IMR-90 (cell line): ENCODE data around the gene CCHCR1. TPM values are rescaled to one million over a fixed set of nuclear protein-coding genes. Genes with fewer than 3 reads are reported as not detected.

Experiments used
- ATAC-seq: fragments of 200-7000 bp; cut with Tn5 transposase; 2 replicates; pipeline ENCODE4 v1.9.1; 2020; ENCODE audit warnings: low read depth, mild to moderate bottlenecking, moderate library complexity
- BruUV-seq: library from RNA; stranded (reverse); fragments of 400-500 nt; replicated peaks from 2 replicates; lab custom pipeline; 2021; lab: Mats Ljungman, UMichigan
- CTCF ChIA-PET: fragments of 300-600 bp; formaldehyde crosslinking; extraction: SDS; loops from one replicate; lab custom pipeline; 2021; ENCODE audit warnings: antibody characterized with exemption; lab: Yijun Ruan, JAX
- POLR2A ChIA-PET: fragments of 300-600 bp; sonication (Branson Sonifier 250); formaldehyde crosslinking; loops from one replicate; lab custom pipeline; 2022; ENCODE audit warnings: antibody characterized with exemption; ENCODE audit not compliant: unreplicated experiment; lab: Charles Lee
- DNase-seq: peaks from one replicate; pipeline ENCODE4 v3.0.0; 2013
- H2AFZ ChIP-seq: replicated peaks from 2 replicates; pipeline ENCODE3; 2013; ENCODE audit warnings: low read length, mild to moderate bottlenecking; ENCODE audit not compliant: poor library complexity
- H2AK5ac ChIP-seq: 2 replicates; pipeline ENCODE4 v1.6.1; 2013; ENCODE audit warnings: low read depth, low read length, inconsistent platforms
- H2AK9ac ChIP-seq: replicated peaks from 2 replicates; pipeline ENCODE3; 2013; ENCODE audit warnings: mild to moderate bottlenecking, low read depth, low read length, moderate library complexity; ENCODE audit not compliant: poor library complexity
- H2BK120ac ChIP-seq: 2 replicates; pipeline ENCODE4 v1.6.1; 2013; ENCODE audit warnings: low read depth, low read length, inconsistent platforms
- H2BK15ac ChIP-seq: 3 replicates; pipeline ENCODE4 v1.6.1; 2013; ENCODE audit warnings: low read depth, low read length, inconsistent platforms
- H2BK20ac ChIP-seq: 2 replicates; pipeline ENCODE4 v1.6.1; 2013; ENCODE audit warnings: low read depth, mild to moderate bottlenecking, inconsistent platforms, low read length, moderate library complexity
- H2BK5ac ChIP-seq: 2 replicates; pipeline ENCODE4 v1.6.1; 2013; ENCODE audit warnings: mild to moderate bottlenecking, low read depth, low read length, inconsistent platforms; ENCODE audit not compliant: poor library complexity, severe bottlenecking
- H3K14ac ChIP-seq: replicated peaks from 2 replicates; pipeline ENCODE4 v1.6.1; 2013; ENCODE audit warnings: low read depth, low read length, inconsistent platforms
- H3K18ac ChIP-seq: 2 replicates; pipeline ENCODE4 v1.6.1; 2013; ENCODE audit warnings: low read depth, low read length, control low read depth
- H3K23ac ChIP-seq: 2 replicates; pipeline ENCODE4 v1.6.1; 2013; ENCODE audit warnings: low read depth, low read length, inconsistent platforms
- H3K27ac ChIP-seq: 2 replicates; pipeline ENCODE4 v1.5.1; 2013; ENCODE audit warnings: mild to moderate bottlenecking, control low read depth, low read length; ENCODE audit not compliant: insufficient read depth
- H3K27me3 ChIP-seq: 2 replicates; pipeline ENCODE4 v1.6.1; 2013; ENCODE audit warnings: low read length; ENCODE audit not compliant: control insufficient read depth, insufficient read depth
- H3K36me3 ChIP-seq: 2 replicates; pipeline ENCODE4 v1.6.1; 2013; ENCODE audit warnings: low read length, mixed read lengths; ENCODE audit not compliant: control insufficient read depth, insufficient read depth
- H3K4ac ChIP-seq: 2 replicates; pipeline ENCODE4 v1.6.1; 2013; ENCODE audit warnings: low read depth, low read length, inconsistent platforms
- H3K4me1 ChIP-seq: 2 replicates; pipeline ENCODE4 v1.6.1; 2013; ENCODE audit warnings: low read length, mixed read lengths; ENCODE audit not compliant: control insufficient read depth, insufficient read depth
- H3K4me2 ChIP-seq: 2 replicates; pipeline ENCODE4 v1.6.1; 2013; ENCODE audit warnings: low read depth, mild to moderate bottlenecking, control low read depth, low read length, moderate library complexity
- H3K4me3 ChIP-seq: 2 replicates; pipeline ENCODE4 v1.5.1; 2013; ENCODE audit warnings: low read depth, mild to moderate bottlenecking, control low read depth, low read length, moderate library complexity; ENCODE audit not compliant: insufficient read depth
- H3K56ac ChIP-seq: 2 replicates; pipeline ENCODE4 v1.6.1; 2013; ENCODE audit warnings: low read length, inconsistent platforms; ENCODE audit not compliant: insufficient read depth; ENCODE audit errors: extremely low read depth
- H3K79me1 ChIP-seq, 2 experiments: 2 replicates each; pipeline ENCODE4 v1.6.1; 2013; ENCODE audit warnings: low read length in 2 of 2, inconsistent platforms in 1 of 2, low read depth in 1 of 2
- H3K9ac ChIP-seq: 2 replicates; pipeline ENCODE4 v1.6.1; 2013; ENCODE audit warnings: low read depth, low read length, control low read depth
- H3K9me1 ChIP-seq: 2 replicates; pipeline ENCODE4 v1.6.1; 2013; ENCODE audit warnings: low read length, inconsistent platforms; ENCODE audit not compliant: insufficient read depth
- H3K9me3 ChIP-seq: 2 replicates; pipeline ENCODE4 v1.6.1; 2013; ENCODE audit warnings: low read length; ENCODE audit not compliant: control insufficient read depth, insufficient read depth
- H4K20me1 ChIP-seq: 2 replicates; pipeline ENCODE4 v1.6.1; 2013; ENCODE audit warnings: low read length, inconsistent platforms; ENCODE audit not compliant: insufficient read depth
- H4K5ac ChIP-seq: 2 replicates; pipeline ENCODE4 v1.6.1; 2013; ENCODE audit warnings: mild to moderate bottlenecking, low read depth, low read length, control low read depth
- H4K8ac ChIP-seq, 2 experiments: 2 replicates each; pipeline ENCODE4 v1.6.1; 2013; ENCODE audit warnings: low read depth in 2 of 2, low read length in 2 of 2, control low read depth in 1 of 2, inconsistent platforms in 1 of 2
- H4K91ac ChIP-seq: 2 replicates; pipeline ENCODE4 v1.6.1; 2013; ENCODE audit warnings: low read depth, low read length, inconsistent platforms; ENCODE audit not compliant: insufficient read depth
- BHLHE40 ChIP-seq: fragments of 150-350 bp; IDR thresholded peaks from 2 replicates; pipeline ENCODE4 v1.6.1; 2016; ENCODE audit warnings: mild to moderate bottlenecking, low read depth, low read length
- CEBPB ChIP-seq: IDR thresholded peaks from 2 replicates; pipeline ENCODE4 v1.6.1; 2012; ENCODE audit warnings: low read depth, low read length, improper control_type of control experiment
- FOS ChIP-seq: fragments of 150-350 bp; IDR thresholded peaks from 2 replicates; pipeline ENCODE4 v1.6.1; 2016; ENCODE audit warnings: low read depth, low read length
- NFE2L2 ChIP-seq: fragments of 150-350 bp; IDR thresholded peaks from 2 replicates; pipeline ENCODE4 v1.6.1; 2016; ENCODE audit warnings: low read depth, mild to moderate bottlenecking, low read length
- POLR2A ChIP-seq: IDR thresholded peaks from 2 replicates; pipeline ENCODE4 v1.6.1; 2012; ENCODE audit warnings: mild to moderate bottlenecking, low read depth, low read length
- RAD21 ChIP-seq: IDR thresholded peaks from 2 replicates; pipeline ENCODE4 v1.6.1; 2012; ENCODE audit warnings: low read length, improper control_type of control experiment
- RCOR1 ChIP-seq: IDR thresholded peaks from 2 replicates; pipeline ENCODE4 v1.6.1; 2012; ENCODE audit warnings: mild to moderate bottlenecking, low read length, improper control_type of control experiment; ENCODE audit not compliant: insufficient replicate concordance
- RFX5 ChIP-seq: IDR thresholded peaks from 2 replicates; pipeline ENCODE4 v1.8.0; 2012; ENCODE audit warnings: low read depth, mild to moderate bottlenecking, low read length, moderate library complexity
- WGBS, 2 experiments: methylation state at CpG; one replicate each; pipeline versions ENCODE4 v1.1.5 to v1.1.7; 2013; ENCODE audit warnings: missing lambda C conversion rate in 2 of 2; ENCODE audit not compliant: insufficient read length in 1 of 2; ENCODE audit errors: extremely low coverage in 2 of 2; 5-methylcytosine and 5-hydroxymethylcytosine counted together
- dilution Hi-C: fragments of 300-500 bp; cut with HindIII; formaldehyde crosslinking; loops from one replicate; pipeline ENCODE4 v1.14.3; 2018; ENCODE audit warnings: low sequenced_read_pairs; ENCODE audit not compliant: unreplicated experiment
- in situ Hi-C: fragments of 300-500 bp; cut with MboI; formaldehyde crosslinking; loops from 3 replicates; pipeline ENCODE4 v1.14.3; 2019; ENCODE audit warnings: low sequenced_read_pairs, inconsistent platforms, mixed read lengths
- intact Hi-C: fragments of 100-400 bp; cut with micrococcal nuclease; formaldehyde crosslinking; loops from 2 replicates; pipeline ENCODE4 v1.10.0; 2022
- polyA plus RNA-seq, 3 experiments: library from polyadenylated mRNA; depleted of rRNA; stranded (reverse); fragments of >200 nt; gene quantifications; 2 replicates each; pipeline ENCODE4 v1.2.3, GENCODE V29; 2012; ENCODE audit warnings: low replicate concordance in 1 of 3
- total RNA-seq: library from RNA; depleted of rRNA; stranded (reverse); fragments of >200 nt; gene quantifications from 2 replicates; pipeline ENCODE4 v1.2.3, GENCODE V29; 2012
- TF ChIP-seq, protein P1 (sequence below): fragments of 150-350 bp; IDR thresholded peaks from 2 replicates; pipeline ENCODE4 v1.6.1; 2017; ENCODE audit warnings: mild to moderate bottlenecking, antibody characterized with exemption, low read length, low read depth

CCHCR1 gene
- total and polyA plus RNA-seq, 2 of the 4 experiments (the other 2 are of a cell fraction) = 13.1 to 22.0 TPM

DNA sequence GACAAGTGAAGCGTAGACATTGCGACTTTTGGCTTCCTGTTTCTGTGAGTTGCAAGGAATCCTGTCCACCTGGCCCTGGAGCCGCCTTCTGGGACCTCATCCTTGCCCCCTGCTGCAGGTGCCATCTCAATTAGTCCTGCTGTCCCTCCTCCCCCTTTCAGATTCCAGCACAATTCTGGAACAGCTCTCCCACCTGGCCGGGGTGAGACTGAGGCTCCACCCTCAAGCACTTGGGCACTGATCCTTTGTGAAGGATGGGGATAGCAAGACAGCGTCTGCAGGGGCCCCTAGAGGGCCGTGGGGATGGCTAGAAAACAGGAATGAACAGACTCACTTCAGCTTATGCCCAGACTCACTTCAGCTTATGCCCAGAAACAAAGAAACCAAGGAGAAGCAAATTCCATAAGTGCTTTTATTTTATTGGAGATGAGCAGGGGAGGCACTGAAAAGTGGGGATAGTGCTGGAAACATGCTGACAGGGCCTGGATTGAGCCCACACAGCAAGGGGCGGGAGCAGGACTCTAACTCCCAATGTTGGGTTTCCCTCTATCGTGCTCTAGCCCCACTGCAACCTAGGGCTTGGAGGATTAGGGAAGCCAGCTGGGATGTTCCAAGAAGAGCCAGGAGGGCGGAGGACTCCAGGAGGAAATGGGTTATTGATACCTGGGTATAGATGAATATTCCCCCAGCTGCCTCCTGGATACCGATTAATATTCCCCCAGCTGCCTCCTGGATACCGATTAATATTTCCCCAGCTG, 46.6 kb downstream of the CCHCR1 start:
- Histone ChIP-seq H3K4me2 (no peak overlapping the region), H2AK5ac (no peak overlapping the region), H3K27ac (no peak overlapping the region), H3K4me1 (peaks cover 11% of the 10 kb centered on the region), H2BK15ac (no peak overlapping the region), H2BK20ac (no peak overlapping the region), H3K14ac (no peak overlapping the region), H4K20me1 (no peaks in the 10 kb centered on the region), H2AK9ac (no peak overlapping the region), H3K4me3 (no peak overlapping the region), H3K56ac (no peak overlapping the region), H2AFZ (no peak overlapping the region), H4K8ac (no peak overlapping the region), H2BK5ac (no peak overlapping the region), H2BK120ac (no peak overlapping the region), H3K9me3 (no peaks in the 10 kb centered on the region), H3K79me1 (peaks cover 0 to 9% of the 10 kb centered on the region in 2 experiments; a peak in 2 of 4 replicates), H3K18ac (no peak overlapping the region), H3K9ac (no peak overlapping the region), H3K27me3 (peaks cover 36% of the 10 kb centered on the region), H3K36me3 (no peaks in the 10 kb centered on the region), H4K91ac (no peak overlapping the region), H3K23ac (no peak overlapping the region), H4K5ac (no peak overlapping the region), H3K4ac (no peak overlapping the region), H3K9me1 (peaks cover 15% of the 10 kb centered on the region)
- BruUV-seq = no TSS peak
- CTCF ChIA-PET = no interaction called here
- 70% methylated on average over 3 of the region's 11 CpGs; no CpG with 5 or more reads in 1 of the 2 experiments for WGBS, 2 experiments
- TF ChIP-seq CEBPB = no peak
- TF ChIP-seq, protein P1, sequence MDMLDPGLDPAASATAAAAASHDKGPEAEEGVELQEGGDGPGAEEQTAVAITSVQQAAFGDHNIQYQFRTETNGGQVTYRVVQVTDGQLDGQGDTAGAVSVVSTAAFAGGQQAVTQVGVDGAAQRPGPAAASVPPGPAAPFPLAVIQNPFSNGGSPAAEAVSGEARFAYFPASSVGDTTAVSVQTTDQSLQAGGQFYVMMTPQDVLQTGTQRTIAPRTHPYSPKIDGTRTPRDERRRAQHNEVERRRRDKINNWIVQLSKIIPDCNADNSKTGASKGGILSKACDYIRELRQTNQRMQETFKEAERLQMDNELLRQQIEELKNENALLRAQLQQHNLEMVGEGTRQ = no peak
- TF ChIP-seq RCOR1 = no peak
- no peak for TF ChIP-seq RAD21
- TF ChIP-seq RFX5 = no peak
- TF ChIP-seq POLR2A = no peak
- TF ChIP-seq FOS = no peak
- no peak for TF ChIP-seq NFE2L2
- no peak for TF ChIP-seq BHLHE40
- intact Hi-C loops = no loop called here
- POLR2A ChIA-PET = no interaction called here
- dilution Hi-C loops = no loop called here
- no peak for DNase-seq
- ATAC-seq = no peak
- in situ Hi-C loops = no loop called here
